NOMO-1 treated with DMSO at 0.1 percent for 48 hours (cell line): ENCODE data around the gene RAB3IP.
"Not testable (repeated sequence)": the region's sequence is repeated elsewhere in the genome, so short reads cannot be mapped to it uniquely, and the experiment has no call there.

ENCODE experiments used
- DNase-seq: peaks from one replicate; lab custom pipeline; 2025; ENCODE audit not compliant: unreplicated experiment; lab: John Stamatoyannopoulos, UW

The RAB3IP gene

DNA sequence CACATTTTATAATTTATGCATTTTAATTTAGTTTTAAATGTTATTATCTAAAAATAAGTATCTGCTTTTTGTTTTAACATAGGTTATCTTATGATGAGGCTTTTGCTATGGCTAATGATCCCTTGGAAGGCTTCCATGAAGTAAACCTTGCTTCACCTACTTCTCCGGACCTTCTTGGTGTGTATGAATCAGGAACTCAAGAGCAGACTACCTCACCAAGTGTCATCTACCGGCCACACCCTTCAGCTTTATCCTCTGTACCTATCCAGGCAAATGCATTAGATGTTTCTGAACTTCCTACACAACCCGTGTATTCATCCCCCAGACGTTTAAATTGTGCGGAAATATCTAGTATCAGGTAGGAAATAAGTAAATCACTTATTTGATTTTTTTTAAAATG lies 16.6 kb downstream of the RAB3IP start:
- no peak for DNase-seq

GRCh38 chr12:69756088-69756755 lies 17.6 kb downstream of the RAB3IP start:
- no peak for DNase-seq

GRCh38 chr12:69758105-69758504 lies 19.4 kb downstream of the RAB3IP start:
- DNase-seq, result no peak

DNA sequence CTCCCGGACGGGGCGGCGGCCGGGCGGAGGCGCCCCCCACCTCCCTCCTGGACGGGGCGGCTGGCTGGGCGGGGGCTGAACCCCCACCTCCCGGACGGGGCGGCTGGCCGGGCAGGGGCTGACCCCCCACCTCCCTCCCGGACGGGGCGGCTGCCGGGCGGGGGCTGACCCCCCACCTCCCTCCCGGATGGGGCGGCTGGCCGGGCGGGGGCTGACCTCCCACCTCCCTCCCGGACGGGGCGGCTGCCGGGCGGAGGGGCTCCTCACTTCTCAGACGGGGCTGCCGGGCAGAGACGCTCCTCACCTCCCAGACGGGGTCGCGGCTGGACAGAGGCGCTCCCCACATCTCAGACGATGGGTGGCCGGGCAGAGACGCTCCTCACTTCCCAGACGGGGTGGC lies 20.9 kb downstream of the RAB3IP start:
- DNase-seq, result not testable (repeated sequence)

DNA sequence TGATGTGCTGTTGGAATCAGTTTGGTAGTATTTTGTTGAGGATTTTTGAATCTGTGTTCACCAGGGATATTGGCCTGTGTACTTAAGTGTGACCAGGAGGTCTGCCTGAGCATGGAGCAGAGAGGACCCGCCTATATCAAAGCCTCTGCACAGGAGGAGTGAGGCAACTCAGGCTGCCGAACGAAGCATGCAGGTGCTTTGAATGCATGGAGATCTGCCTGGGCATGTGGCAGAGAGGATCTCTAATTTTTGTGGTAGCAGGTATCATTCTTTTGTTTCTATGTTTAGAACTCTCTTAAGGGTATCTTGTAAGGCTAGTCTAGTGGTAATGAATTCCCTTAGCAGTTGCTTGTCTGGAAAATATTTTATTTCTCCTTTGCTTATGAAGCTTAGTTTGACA lies 26.9 kb downstream of the RAB3IP start:
- no peak for DNase-seq

GRCh38 chr12:69766260-69766659 lies 27.6 kb downstream of the RAB3IP start:
- DNase-seq, result no peak

GRCh38 chr12:69779928-69780327 lies 41.3 kb downstream of the RAB3IP start:
- DNase-seq, result no peak

GRCh38 chr12:69783365-69783764 lies 44.7 kb downstream of the RAB3IP start:
- DNase-seq, result no peak

GRCh38 chr12:69789351-69789750 lies 50.7 kb downstream of the RAB3IP start:
- no peak for DNase-seq

GRCh38 chr12:69792533-69792932 lies 53.9 kb downstream of the RAB3IP start:
- DNase-seq, result no peak

- DNase-seq, result not testable (repeated sequence)
Observed at GRCh38 chr12:69807101-69807897, 68.6 kb downstream of the RAB3IP start.

DNA sequence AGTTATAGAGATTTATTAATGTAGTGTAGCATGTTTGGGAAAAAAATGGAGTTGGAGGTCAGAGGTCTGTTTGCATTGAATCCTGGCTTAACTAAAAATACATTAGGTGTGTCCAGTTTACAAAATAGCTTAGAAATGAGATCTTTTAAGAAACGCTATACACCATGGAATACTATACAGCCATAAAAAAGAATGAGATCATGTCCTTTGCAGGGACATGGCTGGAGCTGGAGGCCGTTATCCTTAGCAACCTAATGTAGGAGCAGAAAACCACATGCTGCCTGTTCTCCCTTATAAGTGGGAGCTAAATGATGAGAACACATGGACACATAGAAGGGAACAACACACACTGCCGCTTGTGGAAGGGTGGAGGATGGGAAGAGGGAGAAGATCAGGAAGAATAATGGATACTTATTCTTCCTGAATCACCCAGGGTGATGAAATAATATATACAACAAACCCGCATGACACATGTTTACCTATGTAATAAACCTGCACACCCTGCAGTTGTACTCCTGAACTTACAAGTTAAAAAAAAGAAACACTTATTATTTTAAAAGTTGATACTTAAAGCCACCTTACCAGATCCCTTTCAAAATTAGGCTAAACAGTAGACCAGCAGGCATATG lies 72.3 kb downstream of the RAB3IP start:
- no peak for DNase-seq

DNA sequence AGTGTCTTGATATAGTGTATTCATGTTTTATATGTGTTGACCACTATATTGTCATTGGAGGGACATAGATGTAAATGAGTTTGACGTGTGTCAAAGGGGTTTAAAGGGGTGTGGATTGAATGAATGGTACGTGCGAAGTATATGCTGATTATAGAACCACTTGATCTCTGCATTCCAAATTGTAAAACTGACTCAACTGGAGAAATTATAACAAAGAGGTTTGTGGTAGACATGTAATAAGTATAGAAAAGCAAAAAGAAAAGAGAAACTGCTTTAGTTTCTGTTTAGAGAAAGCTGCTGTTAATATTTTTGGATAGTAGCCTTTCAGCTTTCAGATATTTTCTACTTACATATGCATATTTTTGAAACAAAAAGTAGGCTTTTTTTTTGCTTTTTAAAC lies 77.4 kb downstream of the RAB3IP start:
- no peak for DNase-seq

DNA sequence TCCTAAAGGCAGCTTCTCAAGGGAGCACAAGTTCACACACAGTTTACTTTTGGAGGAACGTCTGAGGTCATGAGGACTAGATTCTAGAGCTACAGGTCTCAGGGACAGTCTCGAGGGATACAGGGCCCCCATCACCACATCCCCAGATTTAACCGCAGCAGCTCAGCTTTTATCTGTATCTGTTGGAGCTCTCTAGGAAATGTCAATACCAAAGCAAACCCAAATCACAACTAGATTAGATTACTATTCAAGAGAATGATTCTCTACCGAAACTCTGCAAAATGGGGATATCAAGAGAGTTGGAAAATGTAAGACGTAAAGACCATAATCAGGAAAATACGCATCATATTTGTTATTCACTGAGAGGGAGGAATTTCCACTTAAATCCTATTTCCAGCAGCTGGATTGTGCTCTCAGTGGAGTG lies 82.4 kb downstream of the RAB3IP start:
- DNase-seq, result no peak

GRCh38 chr12:69821456-69822159 lies 82.9 kb downstream of the RAB3IP start:
- DNase-seq, result no peak

GRCh38 chr12:69822201-69822860 lies 83.7 kb downstream of the RAB3IP start:
- no peak for DNase-seq

GRCh38 chr12:69824028-69824427 lies 85.4 kb downstream of the RAB3IP start:
- DNase-seq, result no peak

DNA sequence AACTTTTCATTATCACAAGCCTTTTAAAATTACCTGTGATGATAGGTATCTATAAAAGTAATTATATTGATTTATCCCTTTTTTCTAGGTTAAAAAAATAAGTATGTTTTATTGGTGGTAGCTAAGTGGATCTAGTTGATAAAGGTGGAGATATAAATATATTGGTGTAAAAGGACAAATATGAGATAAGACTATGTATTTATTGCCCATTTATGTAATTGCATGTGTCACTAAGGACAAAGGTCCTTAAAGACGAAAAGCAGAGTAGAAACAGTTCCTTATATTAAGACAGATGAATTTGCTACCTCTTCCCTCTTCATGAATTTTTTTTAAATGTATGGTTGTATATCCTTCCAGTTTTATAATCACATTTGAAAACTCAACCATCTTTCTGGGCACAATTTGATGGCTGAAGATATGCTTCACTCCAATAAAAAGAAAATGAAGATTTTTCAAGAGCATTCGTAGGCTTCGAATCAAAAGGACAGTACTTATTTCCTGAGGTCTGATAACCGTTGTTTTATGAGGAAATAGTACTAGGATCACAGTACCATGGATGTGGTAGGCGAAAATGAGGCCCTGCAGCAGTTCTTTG lies 86.4 kb downstream of the RAB3IP start, which contains the start of gene MYRFL:
MYRFL (plus strand) TSS at position 262 of the 595 bp plus-strand sequence; CDS start at position 553, 291 bp downstream.
- no peak for DNase-seq

GRCh38 chr12:69828897-69829296 lies 90.2 kb downstream of the RAB3IP start:
- no peak for DNase-seq

DNA sequence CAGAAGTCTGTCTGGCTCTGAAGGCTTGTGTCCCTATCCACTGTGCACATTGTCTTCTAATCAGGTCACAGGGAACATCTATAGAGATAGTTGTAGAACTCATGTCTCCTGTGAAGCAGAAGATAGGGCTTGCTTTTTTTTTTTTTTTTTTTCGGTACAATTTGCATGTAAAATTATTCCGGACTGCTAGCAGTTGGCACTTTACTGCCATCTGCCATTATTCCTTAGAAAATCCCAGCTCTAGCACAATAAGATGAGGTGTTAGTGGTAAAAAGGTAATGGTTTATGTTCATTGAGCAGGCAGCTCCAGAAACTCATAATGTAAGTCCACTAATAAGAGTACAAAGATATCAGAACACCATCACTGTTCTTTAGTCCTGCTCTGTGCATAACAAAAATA lies 95.0 kb downstream of the RAB3IP start:
- no peak for DNase-seq
